RWPE1 (cell line): ENCODE results near the gene LPAR1.

ENCODE experiments used
- CTCF ChIA-PET: fragments of 350-600 bp; sonication (Branson Sonifier 250); formaldehyde crosslinking; extraction: SDS; loops from one replicate; lab custom pipeline; 2021; lab: Yijun Ruan, JAX
- POLR2A ChIA-PET: fragments of 400-600 bp; formaldehyde crosslinking; extraction: SDS; loops from one replicate; lab custom pipeline; 2020; ENCODE audit warnings: antibody characterized with exemption; ENCODE audit not compliant: low non-redundant PET; lab: Yijun Ruan, JAX
- DNase-seq: peaks from one replicate; pipeline ENCODE4 v3.0.0; 2012; ENCODE audit warnings: low spot score
- H3K27ac ChIP-seq: fragments of 450-650 bp; 2 replicates; pipeline ENCODE4 v1.5.1; 2017
- CTCF ChIP-seq: fragments of 450-650 bp; conservative IDR thresholded peaks from 2 replicates; pipeline ENCODE4 v1.5.1; 2017; ENCODE audit warnings: low read depth, mild to moderate bottlenecking

LPAR1 gene

GRCh38 chr9:110895147-110895905, 142.9 kb downstream of the LPAR1 start:
- CTCF ChIA-PET, result interaction anchor here (0.7 kb wide), 2 partner anchors 10 to 14 kb away, joined by 3 read pairs; no protein-coding TSS in a partner anchor
- POLR2A ChIA-PET, result no interaction called here
- TF ChIP-seq CTCF, result no peak
- H3K27ac ChIP-seq, result no peak overlapping the region
- DNase-seq, result no peak

- POLR2A ChIA-PET, result no interaction called here
- no peak for DNase-seq
- CTCF ChIA-PET, result no interaction called here
- TF ChIP-seq CTCF, result no peak
- H3K27ac ChIP-seq, result no peak overlapping the region
Measured at GRCh38 chr9:110894731-110895130, 143.5 kb downstream of the LPAR1 start.

- no peak overlapping the region for H3K27ac ChIP-seq
- POLR2A ChIA-PET, result no interaction called here
- CTCF ChIA-PET, result interaction anchor here (0.7 kb wide), 1 partner anchor 148 kb away, joined by 3 read pairs; no protein-coding TSS in a partner anchor
- TF ChIP-seq CTCF, result no peak
- DNase-seq, result no peak
Measured at GRCh38 chr9:110892689-110893088, 145.6 kb downstream of the LPAR1 start.

GRCh38 chr9:110891760-110892159, 146.5 kb downstream of the LPAR1 start:
- ChIA-PET CTCF (no interaction called here), POLR2A (no interaction called here)
- no peak for DNase-seq
- no peak for TF ChIP-seq CTCF
- no peak overlapping the region for H3K27ac ChIP-seq

GRCh38 chr9:110890416-110890815, 147.9 kb downstream of the LPAR1 start:
- H3K27ac ChIP-seq, result no peak overlapping the region
- no peak for TF ChIP-seq CTCF
- DNase-seq, result no peak
- POLR2A ChIA-PET, result no interaction called here
- CTCF ChIA-PET, result interaction anchor here (1.1 kb wide), 1 partner anchor 10 kb away, joined by 3 read pairs; no protein-coding TSS in a partner anchor

GRCh38 chr9:110887276-110887675, 151.0 kb downstream of the LPAR1 start:
- CTCF ChIA-PET, result interaction anchor here (0.6 kb wide), 2 partner anchors 60 to 90 kb away, joined by 3 read pairs; no protein-coding TSS in a partner anchor
- TF ChIP-seq CTCF, result no peak
- DNase-seq, result no peak
- H3K27ac ChIP-seq, result no peak overlapping the region
- POLR2A ChIA-PET, result no interaction called here
